ENCODE measurements around the gene ZHX3. TPM values are rescaled to one million over a fixed set of nuclear protein-coding genes. Genes with fewer than 3 reads are reported as not detected.
A peak's percentile ranks its signal among the peaks of the same experiment; 100 is the strongest.

ZHX3 gene
- total and polyA plus RNA-seq, 9 of the 15 experiments (the other 6 are each of a cell fraction or from before 2014, with no cell fraction given), result 0.80 to 14.6 (median 4.9) TPM

- TF ChIP-seq, protein P1, sequence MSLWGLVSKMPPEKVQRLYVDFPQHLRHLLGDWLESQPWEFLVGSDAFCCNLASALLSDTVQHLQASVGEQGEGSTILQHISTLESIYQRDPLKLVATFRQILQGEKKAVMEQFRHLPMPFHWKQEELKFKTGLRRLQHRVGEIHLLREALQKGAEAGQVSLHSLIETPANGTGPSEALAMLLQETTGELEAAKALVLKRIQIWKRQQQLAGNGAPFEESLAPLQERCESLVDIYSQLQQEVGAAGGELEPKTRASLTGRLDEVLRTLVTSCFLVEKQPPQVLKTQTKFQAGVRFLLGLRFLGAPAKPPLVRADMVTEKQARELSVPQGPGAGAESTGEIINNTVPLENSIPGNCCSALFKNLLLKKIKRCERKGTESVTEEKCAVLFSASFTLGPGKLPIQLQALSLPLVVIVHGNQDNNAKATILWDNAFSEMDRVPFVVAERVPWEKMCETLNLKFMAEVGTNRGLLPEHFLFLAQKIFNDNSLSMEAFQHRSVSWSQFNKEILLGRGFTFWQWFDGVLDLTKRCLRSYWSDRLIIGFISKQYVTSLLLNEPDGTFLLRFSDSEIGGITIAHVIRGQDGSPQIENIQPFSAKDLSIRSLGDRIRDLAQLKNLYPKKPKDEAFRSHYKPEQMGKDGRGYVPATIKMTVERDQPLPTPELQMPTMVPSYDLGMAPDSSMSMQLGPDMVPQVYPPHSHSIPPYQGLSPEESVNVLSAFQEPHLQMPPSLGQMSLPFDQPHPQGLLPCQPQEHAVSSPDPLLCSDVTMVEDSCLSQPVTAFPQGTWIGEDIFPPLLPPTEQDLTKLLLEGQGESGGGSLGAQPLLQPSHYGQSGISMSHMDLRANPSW (CRISPR knock-in tag; IDR thresholded peaks at IDR 0.05), result no peak
- peak in 1 of 2 experiments; percentile 50; a peak in 2 of 4 replicates for TF ChIP-seq SRF (CRISPR knock-in tag; IDR thresholded peaks at IDR 0.05)
- TF ChIP-seq DPF2 (IDR thresholded peaks at IDR 0.05), result peak; percentile 42; the same call in 1 of the 2 replicates
- no peak for TF ChIP-seq ZFP30 (CRISPR knock-in tag; IDR thresholded peaks at IDR 0.05; ENCODE audit: borderline replicate concordance)
- TF ChIP-seq CCAR2 (IDR thresholded peaks at IDR 0.05; ENCODE audit: low read depth, low read length), result no peak
- no peak for TF ChIP-seq ZNF318 (IDR thresholded peaks at IDR 0.05; ENCODE audit: borderline replicate concordance in 1 of 2, low read depth in 1 of 2)
- TF ChIP-seq LARP7 (IDR thresholded peaks at IDR 0.05), result no peak
- TF ChIP-seq EHMT2 (IDR thresholded peaks at IDR 0.05), result no peak
- TF ChIP-seq CHD4 (IDR thresholded peaks at IDR 0.05; ENCODE audit: insufficient read depth, insufficient replicate concordance, low read depth, low read length, poor library complexity, severe bottlenecking), result no peak
- TF ChIP-seq, protein P2, sequence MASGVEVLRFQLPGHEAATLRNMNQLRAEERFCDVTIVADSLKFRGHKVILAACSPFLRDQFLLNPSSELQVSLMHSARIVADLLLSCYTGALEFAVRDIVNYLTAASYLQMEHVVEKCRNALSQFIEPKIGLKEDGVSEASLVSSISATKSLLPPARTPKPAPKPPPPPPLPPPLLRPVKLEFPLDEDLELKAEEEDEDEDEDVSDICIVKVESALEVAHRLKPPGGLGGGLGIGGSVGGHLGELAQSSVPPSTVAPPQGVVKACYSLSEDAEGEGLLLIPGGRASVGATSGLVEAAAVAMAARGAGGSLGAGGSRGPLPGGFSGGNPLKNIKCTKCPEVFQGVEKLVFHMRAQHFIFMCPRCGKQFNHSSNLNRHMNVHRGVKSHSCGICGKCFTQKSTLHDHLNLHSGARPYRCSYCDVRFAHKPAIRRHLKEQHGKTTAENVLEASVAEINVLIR (CRISPR knock-in tag; IDR thresholded peaks at IDR 0.05), result no peak
- TF ChIP-seq CEBPZ (IDR thresholded peaks at IDR 0.05; ENCODE audit: borderline replicate concordance, low read depth, low read length), result no peak
- TF ChIP-seq ZBTB17 (CRISPR knock-in tag; IDR thresholded peaks at IDR 0.05), result no peak
These were observed 22.4 kb upstream of the ZHX3 start (continued) for GRCh38 chr20:41339957-41340326.
